ENCODE data around the gene PBX4.

The PBX4 gene

DNA sequence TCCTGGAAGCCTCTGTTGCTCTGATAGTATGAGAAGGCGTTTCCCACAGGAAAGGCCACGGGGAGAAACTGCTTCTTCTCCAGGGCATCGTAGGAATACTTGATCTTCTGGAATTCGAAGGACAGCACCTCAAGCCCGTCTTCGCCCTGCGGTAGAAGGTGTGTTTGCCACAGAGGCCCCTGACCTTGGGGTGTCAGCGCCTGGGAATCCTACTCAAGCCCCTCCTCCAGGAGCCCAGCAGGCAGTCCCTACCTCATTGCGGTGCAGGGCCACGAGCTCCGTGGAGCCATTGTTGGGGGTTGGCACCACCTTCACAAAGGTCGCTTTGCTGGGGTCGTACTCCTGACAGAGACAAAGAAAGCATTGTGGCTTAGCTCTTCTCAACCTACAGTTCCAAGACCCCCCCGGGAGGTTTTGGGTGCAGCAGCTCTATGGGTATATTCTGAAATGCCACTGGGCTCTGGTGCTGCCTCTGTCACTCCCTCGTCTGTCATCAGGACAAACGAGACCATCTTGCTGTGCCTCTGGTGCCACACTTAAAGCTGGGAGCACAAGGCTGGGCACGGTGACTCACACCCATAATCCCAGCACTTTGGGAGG lies 41.3 kb upstream of the PBX4 start:
- TF ChIP-seq PAX5 (IDR thresholded peaks at IDR 0.05; ENCODE audit: insufficient read depth, low read length, severe bottlenecking), result no peak
- TF ChIP-seq POU2F2 (IDR thresholded peaks at IDR 0.05; ENCODE audit: low read depth, low read length), result no peak
- TF ChIP-seq TAF1 (IDR thresholded peaks at IDR 0.05; ENCODE audit: low read depth, low read length), result no peak
- FAIRE-seq (no peak), DNase-seq (ENCODE audit: insufficient read length, low spot score) (no peak)

DNA sequence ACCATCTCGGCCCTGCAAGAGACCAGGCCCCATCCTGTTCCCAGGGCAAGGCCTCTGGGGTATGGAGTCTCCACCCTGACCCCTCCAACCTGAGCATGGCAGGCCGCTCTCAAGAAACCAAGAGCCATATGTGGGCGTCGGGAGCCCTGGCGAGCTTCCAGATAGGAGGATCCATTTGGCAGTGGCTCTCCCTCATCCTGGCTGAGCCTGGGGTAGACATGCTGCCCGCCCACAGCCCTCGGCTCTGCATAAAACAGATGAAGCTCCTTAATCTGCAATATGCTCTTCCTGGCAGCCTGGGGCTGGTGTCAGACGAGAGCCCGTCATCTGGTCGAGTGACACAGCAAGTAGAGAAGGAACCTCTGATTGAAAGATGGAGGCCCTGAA lies 38.9 kb upstream of the PBX4 start:
- DNase-seq (ENCODE audit: insufficient read length, low spot score) (no peak), FAIRE-seq (no peak)
- no peak for TF ChIP-seq PAX5 (IDR thresholded peaks at IDR 0.05; ENCODE audit: insufficient read depth, low read length, severe bottlenecking)
- no peak for TF ChIP-seq POLR2AphosphoS5 (IDR thresholded peaks at IDR 0.05; ENCODE audit: low read depth, low read length)
- TF ChIP-seq POLR2A (IDR thresholded peaks at IDR 0.05; ENCODE audit: low read depth, low read length), result no peak
- no peak for TF ChIP-seq SPI1 (IDR thresholded peaks at IDR 0.05; ENCODE audit: low read depth, low read length)
- TF ChIP-seq POU2F2 (IDR thresholded peaks at IDR 0.05; ENCODE audit: low read depth, low read length), result no peak
- no peak for TF ChIP-seq TAF1 (IDR thresholded peaks at IDR 0.05; ENCODE audit: low read depth, low read length)

DNA sequence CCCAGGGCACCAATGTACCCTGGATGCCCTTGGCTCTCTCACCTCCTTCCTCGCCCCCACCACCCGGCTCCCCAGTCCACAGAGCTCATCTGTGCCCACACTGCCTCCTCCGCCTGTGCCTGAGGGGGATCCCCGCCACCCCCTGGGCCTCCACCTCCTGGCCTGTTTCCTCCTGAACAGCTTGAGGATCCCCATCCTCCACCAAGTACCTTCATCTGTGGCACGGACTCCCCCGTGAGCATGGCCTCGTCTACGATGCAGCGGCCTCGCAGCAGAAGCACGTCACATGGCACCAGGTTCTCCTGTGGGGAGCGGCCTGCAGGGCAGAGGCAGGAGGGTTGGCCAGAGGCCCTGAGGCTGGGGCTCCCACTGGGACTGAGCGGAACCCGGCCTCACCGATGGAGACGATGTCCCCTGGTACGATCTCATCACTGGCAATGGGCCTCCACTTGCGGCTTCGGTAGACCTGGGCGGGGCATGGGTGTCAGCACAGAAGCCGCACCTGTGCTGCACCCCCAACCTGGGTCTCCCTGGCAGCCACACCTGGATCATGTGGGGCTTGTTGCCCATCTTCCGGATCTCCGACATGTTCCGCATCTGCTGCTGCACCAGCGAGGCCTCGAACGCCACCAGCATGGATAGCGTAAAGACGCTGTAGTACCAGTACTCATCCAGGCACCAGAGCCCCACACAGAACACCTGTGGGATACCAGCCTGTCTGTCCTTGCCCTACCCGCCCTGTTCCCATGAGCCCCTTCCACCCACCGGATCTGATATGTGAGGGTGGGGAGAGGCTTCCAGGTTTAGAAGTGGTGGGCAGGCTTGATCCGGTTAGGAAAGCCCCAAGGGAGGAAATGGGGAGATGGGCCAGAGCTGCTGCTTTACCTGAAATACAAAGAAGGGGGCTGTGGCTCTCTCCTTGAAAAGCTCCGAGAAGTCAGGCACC lies 38.2 kb upstream of the PBX4 start:
- TF ChIP-seq POLR2A (IDR thresholded peaks at IDR 0.05; ENCODE audit: low read depth, low read length) (no peak), POU2F2 (IDR thresholded peaks at IDR 0.05; ENCODE audit: low read depth, low read length) (no peak), POLR2AphosphoS5 (IDR thresholded peaks at IDR 0.05; ENCODE audit: low read depth, low read length) (no peak), SPI1 (IDR thresholded peaks at IDR 0.05; ENCODE audit: low read depth, low read length) (no peak), TAF1 (IDR thresholded peaks at IDR 0.05; ENCODE audit: low read depth, low read length) (no peak), PAX5 (IDR thresholded peaks at IDR 0.05; ENCODE audit: insufficient read depth, low read length, severe bottlenecking) (no peak)
- DNase-seq (ENCODE audit: insufficient read length, low spot score), result peak; percentile 17
- no peak for FAIRE-seq

- FAIRE-seq (no peak), DNase-seq (ENCODE audit: insufficient read length, low spot score) (peak; percentile 6)
- TF ChIP-seq PAX5 (IDR thresholded peaks at IDR 0.05; ENCODE audit: insufficient read depth, low read length, severe bottlenecking) (no peak), POLR2A (IDR thresholded peaks at IDR 0.05; ENCODE audit: low read depth, low read length) (no peak), POU2F2 (IDR thresholded peaks at IDR 0.05; ENCODE audit: low read depth, low read length) (no peak), SPI1 (IDR thresholded peaks at IDR 0.05; ENCODE audit: low read depth, low read length) (no peak), POLR2AphosphoS5 (IDR thresholded peaks at IDR 0.05; ENCODE audit: low read depth, low read length) (no peak), TAF1 (IDR thresholded peaks at IDR 0.05; ENCODE audit: low read depth, low read length) (no peak)
Observed at GRCh38 chr19:19655641-19656343, 37.3 kb upstream of the PBX4 start.

DNA sequence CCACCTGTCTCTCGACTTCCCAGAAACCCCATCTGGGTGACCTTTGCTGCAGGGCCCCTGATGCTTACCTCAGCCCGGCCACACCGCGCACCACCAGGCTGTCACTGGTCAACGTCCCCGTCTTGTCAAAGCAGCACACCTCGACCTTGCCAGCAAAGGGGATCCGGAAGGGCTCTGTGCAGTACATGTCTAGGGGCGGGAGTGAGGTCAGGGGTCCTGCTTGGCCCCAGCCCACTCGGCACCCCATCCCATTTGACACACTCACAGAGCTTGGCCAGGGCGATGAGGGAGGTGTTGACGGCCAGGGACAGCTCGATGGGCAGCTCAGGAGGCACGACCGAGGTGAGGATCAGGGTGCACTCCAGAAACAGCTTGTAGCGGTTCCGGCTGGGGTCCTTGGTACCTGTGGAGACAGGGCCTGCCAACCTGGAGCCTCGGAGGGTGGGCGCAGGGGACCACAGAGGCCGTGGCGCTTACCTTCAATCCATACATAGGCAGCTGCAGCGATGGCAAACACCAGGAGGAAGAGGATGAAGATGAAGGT lies 36.6 kb upstream of the PBX4 start:
- FAIRE-seq, result no peak
- TF ChIP-seq SPI1 (IDR thresholded peaks at IDR 0.05; ENCODE audit: low read depth, low read length), result no peak
- no peak for TF ChIP-seq POU2F2 (IDR thresholded peaks at IDR 0.05; ENCODE audit: low read depth, low read length)
- TF ChIP-seq POLR2AphosphoS5 (IDR thresholded peaks at IDR 0.05; ENCODE audit: low read depth, low read length), result no peak
- TF ChIP-seq TAF1 (IDR thresholded peaks at IDR 0.05; ENCODE audit: low read depth, low read length), result no peak
- TF ChIP-seq PAX5 (IDR thresholded peaks at IDR 0.05; ENCODE audit: insufficient read depth, low read length, severe bottlenecking), result no peak
- TF ChIP-seq POLR2A (IDR thresholded peaks at IDR 0.05; ENCODE audit: low read depth, low read length), result no peak

GRCh38 chr19:19654441-19654840 lies 36.0 kb upstream of the PBX4 start:
- TF ChIP-seq TAF1 (IDR thresholded peaks at IDR 0.05; ENCODE audit: low read depth, low read length) (no peak), POLR2AphosphoS5 (IDR thresholded peaks at IDR 0.05; ENCODE audit: low read depth, low read length) (no peak), SPI1 (IDR thresholded peaks at IDR 0.05; ENCODE audit: low read depth, low read length) (no peak), POU2F2 (IDR thresholded peaks at IDR 0.05; ENCODE audit: low read depth, low read length) (no peak), POLR2A (IDR thresholded peaks at IDR 0.05; ENCODE audit: low read depth, low read length) (no peak), PAX5 (IDR thresholded peaks at IDR 0.05; ENCODE audit: insufficient read depth, low read length, severe bottlenecking) (no peak)
- FAIRE-seq (no peak), DNase-seq (ENCODE audit: insufficient read length, low spot score) (peak; percentile 10)

More for the DNA sequence above, 36.6 kb upstream of the PBX4 start:
- peak; percentile 10 for DNase-seq (ENCODE audit: insufficient read length, low spot score)

GRCh38 chr19:19653597-19654147 lies 35.2 kb upstream of the PBX4 start:
- no peak for FAIRE-seq
- no peak for TF ChIP-seq POLR2AphosphoS5 (IDR thresholded peaks at IDR 0.05; ENCODE audit: low read depth, low read length)
- TF ChIP-seq POLR2A (IDR thresholded peaks at IDR 0.05; ENCODE audit: low read depth, low read length), result no peak
- TF ChIP-seq SPI1 (IDR thresholded peaks at IDR 0.05; ENCODE audit: low read depth, low read length), result no peak
- TF ChIP-seq POU2F2 (IDR thresholded peaks at IDR 0.05; ENCODE audit: low read depth, low read length), result no peak
- TF ChIP-seq TAF1 (IDR thresholded peaks at IDR 0.05; ENCODE audit: low read depth, low read length), result no peak
- TF ChIP-seq PAX5 (IDR thresholded peaks at IDR 0.05; ENCODE audit: insufficient read depth, low read length, severe bottlenecking), result no peak
- peak; percentile 20 for DNase-seq (ENCODE audit: insufficient read length, low spot score)

- TF ChIP-seq POU2F2 (IDR thresholded peaks at IDR 0.05; ENCODE audit: low read depth, low read length), result no peak
- no peak for TF ChIP-seq SPI1 (IDR thresholded peaks at IDR 0.05; ENCODE audit: low read depth, low read length)
- TF ChIP-seq POLR2A (IDR thresholded peaks at IDR 0.05; ENCODE audit: low read depth, low read length), result no peak
- TF ChIP-seq POLR2AphosphoS5 (IDR thresholded peaks at IDR 0.05; ENCODE audit: low read depth, low read length), result no peak
- no peak for TF ChIP-seq PAX5 (IDR thresholded peaks at IDR 0.05; ENCODE audit: insufficient read depth, low read length, severe bottlenecking)
- TF ChIP-seq TAF1 (IDR thresholded peaks at IDR 0.05; ENCODE audit: low read depth, low read length), result no peak
- FAIRE-seq, result no peak
- DNase-seq (ENCODE audit: insufficient read length, low spot score), result peak; percentile 12
Observed at GRCh38 chr19:19652482-19653295, 34.2 kb upstream of the PBX4 start.
